MM.1S (cell line): ENCODE measurements around the gene DENND2A.

Experiments
- EZH2 ChIP-seq: fragments of 300-600 bp; sonication (generic); optimal IDR thresholded peaks from 2 replicates; pipeline ENCODE3; 2017; ENCODE audit warnings: low read depth, mild to moderate bottlenecking, antibody characterized with exemption, low read length, mixed read lengths
- EZH2phosphoT487 ChIP-seq: fragments of 300-600 bp; sonication (generic); IDR thresholded peaks from 2 replicates; pipeline ENCODE4 v1.6.1; 2018; ENCODE audit warnings: antibody characterized with exemption, low read length
- TF ChIP-seq, protein P1 (sequence below): fragments of 300-600 bp; sonication (generic); IDR thresholded peaks from 2 replicates; pipeline ENCODE4 v1.5.1; 2016; ENCODE audit warnings: antibody characterized with exemption, low read length, mixed read lengths

GRCh38 chr7:140521421-140521820 is 119.2 kb downstream of the DENND2A start:
- TF ChIP-seq, protein P1, sequence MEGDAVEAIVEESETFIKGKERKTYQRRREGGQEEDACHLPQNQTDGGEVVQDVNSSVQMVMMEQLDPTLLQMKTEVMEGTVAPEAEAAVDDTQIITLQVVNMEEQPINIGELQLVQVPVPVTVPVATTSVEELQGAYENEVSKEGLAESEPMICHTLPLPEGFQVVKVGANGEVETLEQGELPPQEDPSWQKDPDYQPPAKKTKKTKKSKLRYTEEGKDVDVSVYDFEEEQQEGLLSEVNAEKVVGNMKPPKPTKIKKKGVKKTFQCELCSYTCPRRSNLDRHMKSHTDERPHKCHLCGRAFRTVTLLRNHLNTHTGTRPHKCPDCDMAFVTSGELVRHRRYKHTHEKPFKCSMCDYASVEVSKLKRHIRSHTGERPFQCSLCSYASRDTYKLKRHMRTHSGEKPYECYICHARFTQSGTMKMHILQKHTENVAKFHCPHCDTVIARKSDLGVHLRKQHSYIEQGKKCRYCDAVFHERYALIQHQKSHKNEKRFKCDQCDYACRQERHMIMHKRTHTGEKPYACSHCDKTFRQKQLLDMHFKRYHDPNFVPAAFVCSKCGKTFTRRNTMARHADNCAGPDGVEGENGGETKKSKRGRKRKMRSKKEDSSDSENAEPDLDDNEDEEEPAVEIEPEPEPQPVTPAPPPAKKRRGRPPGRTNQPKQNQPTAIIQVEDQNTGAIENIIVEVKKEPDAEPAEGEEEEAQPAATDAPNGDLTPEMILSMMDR: no peak
- no peak for TF ChIP-seq EZH2
- TF ChIP-seq EZH2phosphoT487: no peak
